Measurements from ENCODE around the gene GBE1.
A peak's percentile ranks its signal among the peaks of the same experiment; 100 is the strongest.

GBE1 gene

GRCh38 chr3:81585056-81585455 lies 176.4 kb downstream of the GBE1 start:
- Histone ChIP-seq H3K27ac (no peak overlapping the region), H3K9ac (no peak overlapping the region), H3K79me2 (no peaks in the 10 kb centered on the region), H3K4me2 (ENCODE audit: low read length) (no peak overlapping the region), H3K4me3 (ENCODE audit: low read depth, low read length) (no peak overlapping the region), H2AFZ (no peak overlapping the region), H3K36me3 (ENCODE audit: control insufficient read depth, insufficient read depth, low read length) (no peaks in the 10 kb centered on the region), H3K4me1 (no peaks in the 10 kb centered on the region), H3K9me3 (ENCODE audit: control insufficient read depth, low read length) (no peaks in the 10 kb centered on the region), H3K27me3 (ENCODE audit: control insufficient read depth, insufficient read depth, low read length) (no peaks in the 10 kb centered on the region)
- TF ChIP-seq CTCF (IDR thresholded peaks at IDR 0.05), result no peak

- Histone ChIP-seq H3K4me1 (no peaks in the 10 kb centered on the region), H3K4me3 (ENCODE audit: low read depth, low read length) (no peak overlapping the region), H3K9ac (no peak overlapping the region), H3K4me2 (ENCODE audit: low read length) (no peak overlapping the region), H2AFZ (no peak overlapping the region), H3K27ac (no peak overlapping the region), H3K36me3 (ENCODE audit: control insufficient read depth, insufficient read depth, low read length) (no peaks in the 10 kb centered on the region), H3K27me3 (ENCODE audit: control insufficient read depth, insufficient read depth, low read length) (no peaks in the 10 kb centered on the region), H3K9me3 (ENCODE audit: control insufficient read depth, low read length) (no peaks in the 10 kb centered on the region), H3K79me2 (no peaks in the 10 kb centered on the region)
- TF ChIP-seq CTCF (IDR thresholded peaks at IDR 0.05), result peak; percentile 51
Measured at GRCh38 chr3:81581966-81582599, 179.4 kb downstream of the GBE1 start.

GRCh38 chr3:81580355-81580754 lies 181.1 kb downstream of the GBE1 start:
- H3K4me2 ChIP-seq (ENCODE audit: low read length), result no peak overlapping the region
- no peaks in the 10 kb centered on the region for H3K79me2 ChIP-seq
- H3K27ac ChIP-seq, result no peak overlapping the region
- no peaks in the 10 kb centered on the region for H3K4me1 ChIP-seq
- no peak overlapping the region for H3K4me3 ChIP-seq (ENCODE audit: low read depth, low read length)
- H3K9ac ChIP-seq, result no peak overlapping the region
- no peaks in the 10 kb centered on the region for H3K27me3 ChIP-seq (ENCODE audit: control insufficient read depth, insufficient read depth, low read length)
- no peaks in the 10 kb centered on the region for H3K9me3 ChIP-seq (ENCODE audit: control insufficient read depth, low read length)
- no peak overlapping the region for H2AFZ ChIP-seq
- no peak for TF ChIP-seq CTCF (IDR thresholded peaks at IDR 0.05)
- H3K36me3 ChIP-seq (ENCODE audit: control insufficient read depth, insufficient read depth, low read length), result no peaks in the 10 kb centered on the region

GRCh38 chr3:81579744-81580143 lies 181.7 kb downstream of the GBE1 start:
- TF ChIP-seq CTCF (IDR thresholded peaks at IDR 0.05), result no peak
- H3K4me3 ChIP-seq (ENCODE audit: low read depth, low read length), result no peak overlapping the region
- no peak overlapping the region for H2AFZ ChIP-seq

GRCh38 chr3:81572201-81572756 lies 189.2 kb downstream of the GBE1 start:
- no peaks in the 10 kb centered on the region for H3K4me1 ChIP-seq
- H2AFZ ChIP-seq, result no peak overlapping the region
- no peaks in the 10 kb centered on the region for H3K27me3 ChIP-seq (ENCODE audit: control insufficient read depth, insufficient read depth, low read length)
- no peak overlapping the region for H3K4me2 ChIP-seq (ENCODE audit: low read length)
- H3K27ac ChIP-seq, result no peak overlapping the region
- H3K36me3 ChIP-seq (ENCODE audit: control insufficient read depth, insufficient read depth, low read length), result no peaks in the 10 kb centered on the region
- no peak overlapping the region for H3K4me3 ChIP-seq (ENCODE audit: low read depth, low read length)
- H3K9ac ChIP-seq, result no peak overlapping the region
- no peaks in the 10 kb centered on the region for H3K79me2 ChIP-seq
- H3K9me3 ChIP-seq (ENCODE audit: control insufficient read depth, low read length), result no peaks in the 10 kb centered on the region
- no peak for TF ChIP-seq CTCF (IDR thresholded peaks at IDR 0.05)

More at GRCh38 chr3:81579744-81580143, 181.7 kb downstream of the GBE1 start:
- Histone ChIP-seq H3K4me2 (ENCODE audit: low read length) (no peak overlapping the region), H3K27me3 (ENCODE audit: control insufficient read depth, insufficient read depth, low read length) (no peaks in the 10 kb centered on the region), H3K27ac (no peak overlapping the region), H3K4me1 (no peaks in the 10 kb centered on the region), H3K9ac (no peak overlapping the region), H3K79me2 (no peaks in the 10 kb centered on the region), H3K36me3 (ENCODE audit: control insufficient read depth, insufficient read depth, low read length) (no peaks in the 10 kb centered on the region), H3K9me3 (ENCODE audit: control insufficient read depth, low read length) (no peaks in the 10 kb centered on the region)

Data from parathyroid adenoma (tissue), 2 donors.